OCI-LY1 (cell line): ENCODE measurements around the gene USP8.
A peak's percentile ranks its signal among the peaks of the same experiment; 100 is the strongest.
"Not testable (repeated sequence)": the region's sequence is repeated elsewhere in the genome, so short reads cannot be mapped to it uniquely, and the experiment has no call there.

Experiments used
- H2AFZ ChIP-seq: fragments of 200-600 bp; sonication (generic), shearing (Covaris generic); 2 replicates; pipeline ENCODE4 v1.6.0; 2014; ENCODE audit warnings: antibody characterized with exemption, mild to moderate bottlenecking, low read length
- H3F3A ChIP-seq: fragments of 200-600 bp; sonication (generic), shearing (Covaris generic); 2 replicates; pipeline ENCODE4 v1.6.0; 2014; ENCODE audit warnings: mild to moderate bottlenecking, antibody characterized with exemption, low read length, moderate library complexity; ENCODE audit not compliant: insufficient read depth
- H3K27ac ChIP-seq: fragments of 200-600 bp; sonication (generic); 2 replicates; pipeline ENCODE4 v1.5.1; 2014; ENCODE audit warnings: low read length, mixed run types, mild to moderate bottlenecking, low read depth; ENCODE audit not compliant: poor library complexity, severe bottlenecking
- H3K27me3 ChIP-seq: fragments of 200-600 bp; sonication (generic); 2 replicates; pipeline ENCODE4 v1.6.0; 2014; ENCODE audit warnings: antibody characterized with exemption, mild to moderate bottlenecking, low read length, moderate library complexity; ENCODE audit not compliant: insufficient read depth
- H3K36me3 ChIP-seq: fragments of 200-600 bp; sonication (generic); 2 replicates; pipeline ENCODE4 v1.6.1; 2014; ENCODE audit warnings: mild to moderate bottlenecking, antibody characterized with exemption, low read length, moderate library complexity, mixed read lengths; ENCODE audit not compliant: insufficient read depth
- H3K4me1 ChIP-seq: fragments of 200-600 bp; sonication (generic); 2 replicates; pipeline ENCODE4 v1.5.1; 2014; ENCODE audit warnings: mild to moderate bottlenecking, low read length, moderate library complexity; ENCODE audit not compliant: insufficient read depth, severe bottlenecking
- H3K4me2 ChIP-seq: fragments of 200-600 bp; sonication (generic), shearing (Covaris generic); 2 replicates; pipeline ENCODE4 v1.6.1; 2014; ENCODE audit warnings: low read length
- H3K4me3 ChIP-seq: fragments of 200-600 bp; sonication (generic); 2 replicates; pipeline ENCODE4 v1.5.1; 2014; ENCODE audit warnings: low read length, low read depth, mild to moderate bottlenecking, mixed read lengths; ENCODE audit not compliant: poor library complexity, severe bottlenecking
- H3K79me2 ChIP-seq: fragments of 200-600 bp; shearing (Covaris generic); 2 replicates; pipeline ENCODE4 v1.6.1; 2016; ENCODE audit warnings: mixed run types, low read length, mixed read lengths; ENCODE audit not compliant: insufficient read depth
- H3K9ac ChIP-seq: fragments of 200-600 bp; sonication (generic), shearing (Covaris generic); 2 replicates; pipeline ENCODE4 v1.6.1; 2014; ENCODE audit warnings: mild to moderate bottlenecking, low read length, mixed read lengths
- H3K9me2 ChIP-seq: fragments of 200-600 bp; sonication (generic), shearing (Covaris generic); 2 replicates; pipeline ENCODE4 v1.6.1; 2014; ENCODE audit warnings: low read depth, mild to moderate bottlenecking, low read length, mixed read lengths
- H3K9me3 ChIP-seq: fragments of 200-600 bp; shearing (Covaris generic); 2 replicates; pipeline ENCODE4 v1.6.1; 2014; ENCODE audit warnings: low read length, mixed read lengths
- H4K20me1 ChIP-seq: fragments of 200-600 bp; sonication (generic), shearing (Covaris generic); 2 replicates; pipeline ENCODE4 v1.6.0; 2016; ENCODE audit warnings: mild to moderate bottlenecking, low read length; ENCODE audit not compliant: insufficient read depth
- CTCF ChIP-seq: fragments of 200-600 bp; sonication (generic), shearing (Covaris generic); IDR thresholded peaks from 2 replicates; pipeline ENCODE4 v1.5.1; 2017; ENCODE audit warnings: mild to moderate bottlenecking, antibody characterized with exemption, low read length, moderate library complexity, mixed read lengths
- EZH2 ChIP-seq: fragments of 200-600 bp; sonication (generic), shearing (Covaris generic); IDR thresholded peaks from 2 replicates; pipeline ENCODE4 v1.8.0; 2017; ENCODE audit warnings: borderline replicate concordance, mixed run types, mild to moderate bottlenecking, antibody characterized with exemption, low read length, moderate library complexity, mixed read lengths

Gene USP8

GRCh38 chr15:50424066-50424890, at the start of gene USP8:
TSS of gene USP8 (plus strand) at chr15:50424405. CDS start at chr15:50439074, 14,669 bp downstream.
- Histone ChIP-seq H3K36me3 (peaks cover 5% of the 10 kb centered on the region; the same call in 1 of the 2 replicates), H3K4me1 (peaks cover 21% of the 10 kb centered on the region), H3K9ac (peak within 1 kb of the TSS; percentile 83), H3F3A (no peaks in the 10 kb centered on the region), H3K79me2 (peaks cover 47% of the 10 kb centered on the region), H3K27me3 (no peaks in the 10 kb centered on the region), H3K9me3 (no peaks in the 10 kb centered on the region), H4K20me1 (no peaks in the 10 kb centered on the region), H3K9me2 (no peaks in the 10 kb centered on the region), H3K4me3 (peak within 1 kb of the TSS; percentile 92), H3K4me2 (peak within 1 kb of the TSS; percentile 85), H2AFZ (0 out of 2 replicates have a peak within 1 kb of the TSS, but pooled peaks have one; percentile 9), H3K27ac (peak within 1 kb of the TSS; percentile 61)
- no peak for TF ChIP-seq CTCF
- no peak for TF ChIP-seq EZH2

GRCh38 chr15:50377867-50378751, 46.1 kb upstream of the USP8 start:
- TF ChIP-seq CTCF: no peak
- TF ChIP-seq EZH2: no peak

GRCh38 chr15:50378776-50379175, 45.4 kb upstream of the USP8 start:
- Histone ChIP-seq H3K27ac (no peak overlapping the region), H3K36me3 (no peaks in the 10 kb centered on the region), H3K9ac (no peak overlapping the region), H3K79me2 (no peaks in the 10 kb centered on the region), H3K9me2 (no peaks in the 10 kb centered on the region), H2AFZ (no peak overlapping the region), H4K20me1 (no peaks in the 10 kb centered on the region), H3K4me2 (no peak overlapping the region), H3K4me3 (no peak overlapping the region), H3F3A (no peaks in the 10 kb centered on the region), H3K9me3 (0 out of 2 replicates have a peak, but pooled peaks cover 3% of the 10 kb centered on the region), H3K4me1 (no peaks in the 10 kb centered on the region), H3K27me3 (no peaks in the 10 kb centered on the region)
- no peak for TF ChIP-seq CTCF
- no peak for TF ChIP-seq EZH2

More at GRCh38 chr15:50377867-50378751, 46.1 kb upstream of the USP8 start:
- Histone ChIP-seq H3K9ac (no peak overlapping the region), H3K4me3 (no peak overlapping the region), H3K9me3 (0 out of 2 replicates have a peak, but pooled peaks cover 3% of the 10 kb centered on the region), H3K27me3 (no peaks in the 10 kb centered on the region), H3K27ac (no peak overlapping the region), H3K36me3 (no peaks in the 10 kb centered on the region), H3F3A (no peaks in the 10 kb centered on the region), H3K9me2 (no peaks in the 10 kb centered on the region), H3K79me2 (no peaks in the 10 kb centered on the region), H4K20me1 (no peaks in the 10 kb centered on the region), H3K4me1 (no peaks in the 10 kb centered on the region), H3K4me2 (no peak overlapping the region), H2AFZ (no peak overlapping the region)

GRCh38 chr15:50379413-50379812, 44.8 kb upstream of the USP8 start:
- H3K9me2 ChIP-seq, H3K4me3 ChIP-seq, H3K27ac ChIP-seq, H3K9ac ChIP-seq, H3K79me2 ChIP-seq, H3K9me3 ChIP-seq, H3K27me3 ChIP-seq, H4K20me1 ChIP-seq, H2AFZ ChIP-seq, H3K4me1 ChIP-seq, H3K36me3 ChIP-seq, H3F3A ChIP-seq, H3K4me2 ChIP-seq: not testable (repeated sequence)
